Large intestine (tissue), 3 donors: ENCODE measurements around the gene MAGEF1. TPM values are rescaled to one million over a fixed set of nuclear protein-coding genes. Genes with fewer than 3 reads are reported as not detected.
A peak's percentile ranks its signal among the peaks of the same experiment; 100 is the strongest.

ENCODE experiments used
- DNase-seq, 2 donors: peaks; one replicate each; pipeline versions ENCODE4 v3.0.0 to v3.0.0-alpha.2; 2013
- H3K27ac ChIP-seq: one replicate; pipeline ENCODE4 v1.5.1; 2013; ENCODE audit warnings: low read length
- H3K27me3 ChIP-seq: 2 replicates; pipeline ENCODE4 v1.6.1; 2013; ENCODE audit warnings: low read length; ENCODE audit not compliant: control insufficient read depth, insufficient read depth
- H3K36me3 ChIP-seq: 2 replicates; pipeline ENCODE4 v1.6.1; 2013; ENCODE audit warnings: low read length; ENCODE audit not compliant: control insufficient read depth, insufficient read depth
- H3K4me1 ChIP-seq: one replicate; pipeline ENCODE4 v1.6.1; 2013; ENCODE audit warnings: low read length; ENCODE audit not compliant: control insufficient read depth, insufficient read depth
- H3K4me3 ChIP-seq: one replicate; pipeline ENCODE4 v1.5.1; 2013; ENCODE audit warnings: low read length
- H3K9me3 ChIP-seq: one replicate; pipeline ENCODE4 v1.6.1; 2013; ENCODE audit warnings: mild to moderate bottlenecking, low read depth, low read length, moderate library complexity; ENCODE audit not compliant: control insufficient read depth
- WGBS: methylation state at CpG from one replicate; pipeline ENCODE4 v1.1.5; 2013; ENCODE audit warnings: low lambda C conversion rate; ENCODE audit not compliant: insufficient coverage; 5-methylcytosine and 5-hydroxymethylcytosine counted together
- polyA plus RNA-seq: library from polyadenylated mRNA; unstranded; fragments of 120-200 nt; gene quantifications from one replicate; pipeline ENCODE4 v1.2.1, GENCODE V29; 2013

The MAGEF1 gene
- polyA plus RNA-seq, 1 donor, result 43.0 TPM

- Histone ChIP-seq H3K4me1 (no peaks in the 10 kb centered on the region), H3K36me3 (no peaks in the 10 kb centered on the region), H3K4me3 (no peak overlapping the region), H3K27ac (no peak overlapping the region), H3K27me3 (no peaks in the 10 kb centered on the region), H3K9me3 (no peaks in the 10 kb centered on the region)
- no CpG with 5 or more reads among the region's 4 CpGs for WGBS
- peak in 1 of 2 donors; percentile 25 for DNase-seq
These were observed 30.8 kb upstream of the MAGEF1 start for GRCh38 chr3:184742676-184743135.

GRCh38 chr3:184741798-184742675 is 30.2 kb upstream of the MAGEF1 start:
- no peaks in the 10 kb centered on the region for H3K4me1 ChIP-seq
- H3K27ac ChIP-seq, result no peak overlapping the region
- H3K4me3 ChIP-seq, result no peak overlapping the region
- DNase-seq, result no peak
- H3K36me3 ChIP-seq, result no peaks in the 10 kb centered on the region
- H3K27me3 ChIP-seq, result no peaks in the 10 kb centered on the region
- no peaks in the 10 kb centered on the region for H3K9me3 ChIP-seq
- WGBS, result 83% methylated on average over 2 of the region's 12 CpGs

GRCh38 chr3:184741259-184741556 is 29.3 kb upstream of the MAGEF1 start:
- no peaks in the 10 kb centered on the region for H3K4me1 ChIP-seq
- WGBS, result no CpG with 5 or more reads among the region's 8 CpGs
- no peak for DNase-seq
- no peaks in the 10 kb centered on the region for H3K27me3 ChIP-seq
- H3K27ac ChIP-seq, result no peak overlapping the region
- no peak overlapping the region for H3K4me3 ChIP-seq
- H3K36me3 ChIP-seq, result no peaks in the 10 kb centered on the region
- H3K9me3 ChIP-seq, result no peaks in the 10 kb centered on the region

- Histone ChIP-seq H3K27ac (no peak overlapping the region), H3K36me3 (no peaks in the 10 kb centered on the region), H3K9me3 (no peaks in the 10 kb centered on the region), H3K4me3 (no peak overlapping the region), H3K4me1 (no peaks in the 10 kb centered on the region), H3K27me3 (no peaks in the 10 kb centered on the region)
- no peak for DNase-seq
- WGBS, result 100% methylated on average over 1 of the region's 9 CpGs
These were observed 28.8 kb upstream of the MAGEF1 start for GRCh38 chr3:184740509-184741258.

- peaks cover 6% of the 10 kb centered on the region for H3K4me1 ChIP-seq
These were observed 28.0 kb upstream of the MAGEF1 start for GRCh38 chr3:184739594-184740505.

GRCh38 chr3:184738982-184739381 is 27.1 kb upstream of the MAGEF1 start:
- H3K27ac ChIP-seq, result no peak overlapping the region

More at GRCh38 chr3:184739594-184740505, 28.0 kb upstream of the MAGEF1 start:
- H3K27me3 ChIP-seq, result no peaks in the 10 kb centered on the region
- H3K9me3 ChIP-seq, result no peaks in the 10 kb centered on the region
- no peak overlapping the region for H3K27ac ChIP-seq
- DNase-seq, result no peak
- H3K36me3 ChIP-seq, result no peaks in the 10 kb centered on the region
- WGBS, result no CpG with 5 or more reads among the region's 5 CpGs
- no peak overlapping the region for H3K4me3 ChIP-seq

GRCh38 chr3:184738506-184738890 is 26.6 kb upstream of the MAGEF1 start:
- H3K27ac ChIP-seq, result no peak overlapping the region
- peaks cover 6% of the 10 kb centered on the region for H3K4me1 ChIP-seq
- H3K36me3 ChIP-seq, result no peaks in the 10 kb centered on the region
- no peaks in the 10 kb centered on the region for H3K9me3 ChIP-seq
- H3K27me3 ChIP-seq, result no peaks in the 10 kb centered on the region
- WGBS, result 17% methylated on average over 1 of the region's 8 CpGs
- H3K4me3 ChIP-seq, result no peak overlapping the region
- no peak for DNase-seq

More at GRCh38 chr3:184738982-184739381, 27.1 kb upstream of the MAGEF1 start:
- WGBS, result no CpG with 5 or more reads among the region's 4 CpGs
- Histone ChIP-seq H3K4me3 (no peak overlapping the region), H3K9me3 (no peaks in the 10 kb centered on the region), H3K27me3 (no peaks in the 10 kb centered on the region), H3K4me1 (peaks cover 6% of the 10 kb centered on the region), H3K36me3 (no peaks in the 10 kb centered on the region)
- DNase-seq, result no peak

GRCh38 chr3:184737641-184738505 is 26.0 kb upstream of the MAGEF1 start:
- H3K4me3 ChIP-seq, result no peak overlapping the region
- H3K27ac ChIP-seq, result no peak overlapping the region
- H3K4me1 ChIP-seq, result peaks cover 6% of the 10 kb centered on the region
- no CpG with 5 or more reads among the region's 15 CpGs for WGBS
- no peaks in the 10 kb centered on the region for H3K9me3 ChIP-seq
- no peaks in the 10 kb centered on the region for H3K27me3 ChIP-seq
- peak in 1 of 2 donors; percentile 19 for DNase-seq
- no peaks in the 10 kb centered on the region for H3K36me3 ChIP-seq

GRCh38 chr3:184737063-184737462 is 25.2 kb upstream of the MAGEF1 start:
- Histone ChIP-seq H3K27me3 (no peaks in the 10 kb centered on the region), H3K4me3 (no peak overlapping the region), H3K9me3 (no peaks in the 10 kb centered on the region), H3K27ac (no peak overlapping the region), H3K4me1 (peaks cover 6% of the 10 kb centered on the region), H3K36me3 (no peaks in the 10 kb centered on the region)
- no peak for DNase-seq
- no CpG with 5 or more reads among the region's 3 CpGs for WGBS
